Measurements from ENCODE around the gene DDAH1.

GRCh38 chr1:85420199-85420598 is 44.8 kb downstream of the DDAH1 start:
- no peak for TF ChIP-seq CTCF (IDR thresholded peaks at IDR 0.05; ENCODE audit: poor library complexity)
- TF ChIP-seq EZH2phosphoT487 (IDR thresholded peaks at IDR 0.05; ENCODE audit: low read depth, severe bottlenecking, unreplicated experiment), result no peak
